ENCODE results near the gene VASN.

VASN gene

GRCh38 chr16:4354512-4355409 is 16.9 kb upstream of the VASN start:
- DNase-seq = no peak

GRCh38 chr16:4356820-4357219 is 14.8 kb upstream of the VASN start:
- no peak for DNase-seq

- no peak for DNase-seq
Measured at GRCh38 chr16:4358236-4358635, 13.4 kb upstream of the VASN start.

GRCh38 chr16:4358831-4359561 is 12.7 kb upstream of the VASN start:
- peak; percentile 46 for DNase-seq

GRCh38 chr16:4359914-4360313 is 11.7 kb upstream of the VASN start:
- DNase-seq = no peak

- DNase-seq = peak; percentile 10
Measured at GRCh38 chr16:4360538-4361021, 11.1 kb upstream of the VASN start.

- DNase-seq = no peak
Measured at GRCh38 chr16:4361033-4361943, 10.4 kb upstream of the VASN start.

GRCh38 chr16:4361944-4362311 is 9.7 kb upstream of the VASN start:
- no peak for DNase-seq

- peak; percentile 4 for DNase-seq
Measured at GRCh38 chr16:4362476-4363135, 9.0 kb upstream of the VASN start.

GRCh38 chr16:4364196-4365013 is 7.2 kb upstream of the VASN start:
- DNase-seq = no peak

- no peak for DNase-seq
Measured at GRCh38 chr16:4365014-4365406, 6.6 kb upstream of the VASN start.

- DNase-seq = no peak
Measured at GRCh38 chr16:4365615-4366014, 6.0 kb upstream of the VASN start.

GRCh38 chr16:4366016-4366415 is 5.6 kb upstream of the VASN start:
- no peak for DNase-seq

- no peak for DNase-seq
Measured at GRCh38 chr16:4367393-4367856, 4.2 kb upstream of the VASN start.

- no peak for DNase-seq
Measured at GRCh38 chr16:4369007-4369733, 2.5 kb upstream of the VASN start.

GRCh38 chr16:4370151-4370550 is 1.5 kb upstream of the VASN start:
- no peak for DNase-seq

GRCh38 chr16:4370570-4371356 is 885 bp upstream of the VASN start:
- DNase-seq = no peak

- peak; percentile 6 for DNase-seq
Measured at GRCh38 chr16:4372001-4372577, 441 bp downstream of the VASN start.

GRCh38 chr16:4372578-4373355 is 1.1 kb downstream of the VASN start:
- peak; percentile 65 for DNase-seq
